ENCODE measurements around the gene TOPORS. TPM values are rescaled to one million over a fixed set of nuclear protein-coding genes. Genes with fewer than 3 reads are reported as not detected.

Gene TOPORS
- polyA plus RNA-seq, 1 of the 3 experiments (the other 2 are of a cell fraction): 4.9 TPM

DNA sequence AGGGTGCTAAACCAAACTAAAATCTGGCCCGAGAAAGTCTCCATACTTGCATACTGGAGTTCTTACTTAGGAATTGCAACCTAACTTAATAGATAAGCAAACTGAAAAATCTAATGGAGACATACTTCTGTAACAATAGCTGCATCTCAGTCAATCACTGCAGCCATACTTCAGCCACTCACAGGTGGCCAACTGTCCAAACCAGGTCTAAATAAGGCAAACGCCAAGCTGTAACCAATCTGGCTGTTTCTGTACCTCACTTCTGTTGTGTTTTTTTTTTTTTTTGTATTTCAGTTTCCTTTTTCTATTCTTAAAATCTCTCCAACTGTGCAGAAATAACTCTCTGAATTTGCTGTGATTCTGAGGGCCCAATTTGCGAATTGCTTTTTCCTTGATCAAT is 24.9 kb upstream of the TOPORS start:
- H3K9me3 ChIP-seq: no peaks in the 10 kb centered on the region
- no peak for TF ChIP-seq TCF12 (IDR thresholded peaks at IDR 0.05)
- TF ChIP-seq SIN3A (IDR thresholded peaks at IDR 0.05; ENCODE audit: borderline replicate concordance, low read depth, low read length): no peak
- no peak for TF ChIP-seq RFX5 (IDR thresholded peaks at IDR 0.05; ENCODE audit: low read length)
- no peak for TF ChIP-seq IRF3 (IDR thresholded peaks at IDR 0.05; ENCODE audit: low read depth, low read length)
- TF ChIP-seq, protein P1, sequence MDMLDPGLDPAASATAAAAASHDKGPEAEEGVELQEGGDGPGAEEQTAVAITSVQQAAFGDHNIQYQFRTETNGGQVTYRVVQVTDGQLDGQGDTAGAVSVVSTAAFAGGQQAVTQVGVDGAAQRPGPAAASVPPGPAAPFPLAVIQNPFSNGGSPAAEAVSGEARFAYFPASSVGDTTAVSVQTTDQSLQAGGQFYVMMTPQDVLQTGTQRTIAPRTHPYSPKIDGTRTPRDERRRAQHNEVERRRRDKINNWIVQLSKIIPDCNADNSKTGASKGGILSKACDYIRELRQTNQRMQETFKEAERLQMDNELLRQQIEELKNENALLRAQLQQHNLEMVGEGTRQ (IDR thresholded peaks at IDR 0.05; ENCODE audit: borderline replicate concordance, low read depth, low read length): no peak
- TF ChIP-seq EZH2phosphoT487 (IDR thresholded peaks at IDR 0.05; ENCODE audit: borderline replicate concordance, low read depth): no peak
- TF ChIP-seq RCOR1 (IDR thresholded peaks at IDR 0.05; ENCODE audit: low read length): no peak
- no peak for TF ChIP-seq EP300 (IDR thresholded peaks at IDR 0.05; ENCODE audit: borderline replicate concordance in 1 of 2, low read depth in 1 of 2, low read length in 1 of 2)
- TF ChIP-seq, protein P2, sequence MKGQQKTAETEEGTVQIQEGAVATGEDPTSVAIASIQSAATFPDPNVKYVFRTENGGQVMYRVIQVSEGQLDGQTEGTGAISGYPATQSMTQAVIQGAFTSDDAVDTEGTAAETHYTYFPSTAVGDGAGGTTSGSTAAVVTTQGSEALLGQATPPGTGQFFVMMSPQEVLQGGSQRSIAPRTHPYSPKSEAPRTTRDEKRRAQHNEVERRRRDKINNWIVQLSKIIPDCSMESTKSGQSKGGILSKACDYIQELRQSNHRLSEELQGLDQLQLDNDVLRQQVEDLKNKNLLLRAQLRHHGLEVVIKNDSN (IDR thresholded peaks at IDR 0.05; ENCODE audit: borderline replicate concordance, low read depth): no peak
- TF ChIP-seq YY1 (IDR thresholded peaks at IDR 0.05; ENCODE audit: low read depth): no peak
- no peak for TF ChIP-seq ZBTB33 (IDR thresholded peaks at IDR 0.05; ENCODE audit: borderline replicate concordance, low read depth)
- no peak for TF ChIP-seq TEAD4 (IDR thresholded peaks at IDR 0.05; ENCODE audit: borderline replicate concordance, insufficient read depth)
- no peak for TF ChIP-seq CHD2 (IDR thresholded peaks at IDR 0.05; ENCODE audit: low read length, partially characterized antibody)
- TF ChIP-seq SMC3 (IDR thresholded peaks at IDR 0.05; ENCODE audit: low read depth, low read length): no peak
- TF ChIP-seq REST (IDR thresholded peaks at IDR 0.05; ENCODE audit: low read depth, low read length): no peak
- no peak overlapping the region for H3K4me3 ChIP-seq (ENCODE audit: low read depth in 2 of 2, low read length in 1 of 2)
- H2AFZ ChIP-seq (ENCODE audit: low read depth): no peak overlapping the region
- H3K9me2 ChIP-seq: no peaks in the 10 kb centered on the region
- no peak overlapping the region for H3K27ac ChIP-seq (ENCODE audit: low read depth in 2 of 2, low read length in 1 of 2)
- ChIA-PET CTCF (interaction anchor here (1.1 to 20.6 kb wide), 4 partner anchors 12 to 390 kb away, joined by 3 to 620 read pairs (median 112); partner anchors contain the start of gene RIGI), POLR2A (no interaction called here)
- peaks cover 4% of the 10 kb centered on the region for H3F3A ChIP-seq (replicated peaks; ENCODE audit: insufficient read depth)
- no peaks in the 10 kb centered on the region for H3K27me3 ChIP-seq (ENCODE audit: insufficient read depth)
- H4K20me1 ChIP-seq (ENCODE audit: insufficient read depth): no peaks in the 10 kb centered on the region
- WGBS (ENCODE audit: low lambda C conversion rate): 42% methylated on average over 3 of the region's 3 CpGs
- peaks cover 3 to 4% of the 10 kb centered on the region in 2 experiments; a peak in 2 of 4 replicates for H3K4me1 ChIP-seq (ENCODE audit: control insufficient read depth in 1 of 2, insufficient read depth in 2 of 2, low read depth in 1 of 2, low read length in 1 of 2)
- H3K36me3 ChIP-seq (replicated peaks in 1 of 2; ENCODE audit: control insufficient read depth in 1 of 2, insufficient read depth in 2 of 2, low read length in 1 of 2): no peaks in the 10 kb centered on the region
- DNase-seq: no peak
- peaks cover 6% of the 10 kb centered on the region; the same call in 1 of the 2 replicates for H3K79me2 ChIP-seq (ENCODE audit: insufficient read depth)
- H3K9ac ChIP-seq: no peak overlapping the region
- H3K4me2 ChIP-seq: no peak overlapping the region

All from SK-N-SH (cell line).